Measurements from ENCODE around the gene ACADSB. TPM values are rescaled to one million over a fixed set of nuclear protein-coding genes. Genes with fewer than 3 reads are reported as not detected.

ACADSB gene
- total and polyA plus RNA-seq, 12 donors: 6.8 to 114 (median 94.3) TPM

GRCh38 chr10:123087348-123087747, 78.5 kb downstream of the ACADSB start:
- H3K4me1 ChIP-seq: no peaks in the 10 kb centered on the region

GRCh38 chr10:123087786-123088185, 79.0 kb downstream of the ACADSB start:
- ATAC-seq: no peak

More at GRCh38 chr10:123087348-123087747, 78.5 kb downstream of the ACADSB start:
- 86 to 87% methylated on average over 4 of the region's 4 CpGs for WGBS, 2 donors
- peaks cover 0 to 11% (median 6%) of the 10 kb centered on the region in 7 donors for H3K27me3 ChIP-seq
- DNase-seq: no peak
- no peak for ATAC-seq
- TF ChIP-seq CTCF (IDR thresholded peaks at IDR 0.05): no peak
- intact Hi-C loops (cut with DNase I): no loop called here
- no peak overlapping the region for H3K27ac ChIP-seq
- H3K4me3 ChIP-seq: no peak overlapping the region
- H3K36me3 ChIP-seq: no peaks in the 10 kb centered on the region
- H3K9me3 ChIP-seq: no peaks in the 10 kb centered on the region

DNA sequence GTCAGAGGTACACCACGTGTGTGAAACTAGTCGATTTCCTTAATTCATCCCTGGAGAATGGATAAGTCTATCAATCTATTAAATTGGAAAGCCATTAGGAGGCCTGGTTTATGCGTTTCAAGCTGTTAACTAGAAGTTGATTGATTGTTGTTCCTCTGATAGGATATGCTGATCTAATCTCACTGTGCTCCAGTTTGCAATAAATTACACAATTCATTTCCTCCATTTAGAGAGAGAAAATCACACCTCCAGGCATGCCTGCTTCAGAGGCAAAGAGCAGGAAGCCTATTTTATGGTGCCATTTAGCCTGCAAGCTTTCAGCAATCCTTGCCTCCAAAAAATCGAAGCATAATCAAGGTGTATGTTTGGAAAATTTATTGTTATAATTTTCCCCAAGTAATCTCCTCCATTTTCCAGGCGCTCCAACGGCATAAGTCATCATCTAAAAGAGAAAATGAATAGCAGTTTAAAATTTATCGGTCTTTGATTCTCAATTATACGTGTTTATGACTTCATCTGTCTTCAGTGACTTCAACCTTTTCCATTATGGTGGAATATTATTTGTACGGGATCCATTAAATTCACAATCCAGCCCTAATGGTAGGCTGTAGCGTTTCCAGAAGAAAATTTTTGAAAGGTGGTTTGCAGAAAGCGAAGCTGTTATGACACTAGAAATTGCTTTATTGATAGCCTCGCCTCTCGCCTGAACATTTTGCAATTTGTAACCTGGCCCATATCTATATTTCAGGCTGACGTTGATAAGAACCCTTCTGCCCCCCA, 84.0 kb downstream of the ACADSB start:
- Histone ChIP-seq H3K27ac (no peak overlapping the region), H3K4me1 (no peaks in the 10 kb centered on the region), H3K36me3 (no peaks in the 10 kb centered on the region), H3K27me3 (peaks cover 0 to 38% (median 13%) of the 10 kb centered on the region in 7 donors), H3K4me3 (no peak overlapping the region), H3K9me3 (no peaks in the 10 kb centered on the region)
- no peak for TF ChIP-seq CTCF (IDR thresholded peaks at IDR 0.05)
- WGBS, 2 donors: 73 to 76% methylated on average over 14 of the region's 14 CpGs
- intact Hi-C loops (cut with DNase I): no loop called here
- ATAC-seq (no peak), DNase-seq (no peak)

More at GRCh38 chr10:123087786-123088185, 79.0 kb downstream of the ACADSB start:
- H3K27me3 ChIP-seq: peaks cover 0 to 13% (median 2%) of the 10 kb centered on the region in 7 donors
- H3K27ac ChIP-seq: no peak overlapping the region
- TF ChIP-seq CTCF (IDR thresholded peaks at IDR 0.05): no peak
- H3K36me3 ChIP-seq: no peaks in the 10 kb centered on the region
- H3K4me1 ChIP-seq: no peaks in the 10 kb centered on the region
- no peak overlapping the region for H3K4me3 ChIP-seq
- intact Hi-C loops (cut with DNase I): no loop called here
- 54 to 63% methylated on average over 3 of the region's 3 CpGs for WGBS, 2 donors
- H3K9me3 ChIP-seq: no peaks in the 10 kb centered on the region
- no peak for DNase-seq

DNA sequence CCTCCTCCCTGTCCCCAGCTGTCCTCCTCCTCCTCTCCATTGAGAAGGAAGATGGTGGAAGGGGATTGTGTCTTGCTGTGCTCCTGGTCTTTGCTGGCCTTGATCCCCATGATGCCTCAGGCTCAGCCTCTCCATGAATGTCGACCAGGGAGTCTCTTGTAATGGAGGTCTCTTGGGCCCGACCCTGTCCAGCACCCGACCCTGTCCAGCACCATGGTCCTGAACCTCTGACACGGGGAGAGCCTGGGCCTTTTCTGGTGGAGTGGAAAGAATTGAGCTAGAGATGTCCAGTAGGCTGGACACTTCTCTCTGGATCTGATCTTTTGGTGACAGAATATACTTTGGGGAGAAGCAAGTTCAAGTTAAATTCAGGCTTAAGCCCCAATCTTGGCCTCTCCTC, 84.7 kb downstream of the ACADSB start:
- Histone ChIP-seq H3K9me3 (no peaks in the 10 kb centered on the region), H3K27me3 (peaks cover 0 to 42% (median 19%) of the 10 kb centered on the region in 7 donors), H3K36me3 (no peaks in the 10 kb centered on the region), H3K27ac (no peak overlapping the region), H3K4me1 (no peaks in the 10 kb centered on the region), H3K4me3 (no peak overlapping the region)
- DNase-seq: no peak
- no peak for TF ChIP-seq CTCF (IDR thresholded peaks at IDR 0.05)
- intact Hi-C loops (cut with DNase I): no loop called here
- 59 to 73% methylated on average over 4 of the region's 4 CpGs for WGBS, 2 donors
- no peak for ATAC-seq

Measured in heart right ventricle (tissue), 16 donors.